HG03432 (cell line): ENCODE measurements around the gene DHX8.
"Not testable (repeated sequence)": the region's sequence is repeated elsewhere in the genome, so short reads cannot be mapped to it uniquely, and the experiment has no call there.

ENCODE experiments used
- ATAC-seq: cut with Tn5 transposase; IDR thresholded peaks from one replicate; pipeline ENCODE4 v1.9.1; 2021; ENCODE audit warnings: mild to moderate bottlenecking, moderate library complexity; ENCODE audit not compliant: unreplicated experiment

Gene DHX8

GRCh38 chr17:43459878-43460277, 23.9 kb upstream of the DHX8 start:
- not testable (repeated sequence) for ATAC-seq

GRCh38 chr17:43461185-43461584, 22.6 kb upstream of the DHX8 start:
- ATAC-seq: no peak

GRCh38 chr17:43462569-43462968, 21.2 kb upstream of the DHX8 start:
- not testable (repeated sequence) for ATAC-seq

- ATAC-seq: no peak
These were observed 20.5 kb upstream of the DHX8 start for GRCh38 chr17:43463241-43463640.

GRCh38 chr17:43464046-43464445, 19.7 kb upstream of the DHX8 start:
- no peak for ATAC-seq

GRCh38 chr17:43465049-43465448, 18.7 kb upstream of the DHX8 start:
- ATAC-seq: no peak

- ATAC-seq: no peak
These were observed 15.7 kb upstream of the DHX8 start for GRCh38 chr17:43467981-43468581.

GRCh38 chr17:43468691-43469139, 15.1 kb upstream of the DHX8 start:
- no peak for ATAC-seq

- ATAC-seq: no peak
These were observed 14.6 kb upstream of the DHX8 start for GRCh38 chr17:43469145-43469544.

GRCh38 chr17:43471585-43472160, 12.1 kb upstream of the DHX8 start:
- no peak for ATAC-seq

- ATAC-seq: no peak
These were observed 8.2 kb upstream of the DHX8 start for GRCh38 chr17:43475494-43476089.

- ATAC-seq: not testable (repeated sequence)
These were observed 7.5 kb upstream of the DHX8 start for GRCh38 chr17:43476306-43476705.

GRCh38 chr17:43477832-43478634, 5.7 kb upstream of the DHX8 start:
- no peak for ATAC-seq

GRCh38 chr17:43479948-43480347, 3.8 kb upstream of the DHX8 start:
- no peak for ATAC-seq

GRCh38 chr17:43482103-43483012, 1.4 kb upstream of the DHX8 start:
- ATAC-seq: no peak

GRCh38 chr17:43490621-43491020, 6.8 kb downstream of the DHX8 start:
- ATAC-seq: no peak

GRCh38 chr17:43509440-43509839, 25.7 kb downstream of the DHX8 start:
- not testable (repeated sequence) for ATAC-seq

- ATAC-seq: not testable (repeated sequence)
These were observed 27.4 kb downstream of the DHX8 start for GRCh38 chr17:43511199-43511598.

GRCh38 chr17:43515656-43516055, 31.9 kb downstream of the DHX8 start:
- ATAC-seq: no peak

- ATAC-seq: peak; percentile 37
These were observed 33.4 kb downstream of the DHX8 start for GRCh38 chr17:43517161-43517560.
